Endodermal cell (in vitro differentiated cells): ENCODE data around the gene DCXR. TPM values are rescaled to one million over a fixed set of nuclear protein-coding genes. Genes with fewer than 3 reads are reported as not detected.

Source experiments
- DNase-seq: peaks from one replicate; pipeline ENCODE4 v3.0.0-alpha.2; 2017
- H3K27ac ChIP-seq: 2 replicates; pipeline ENCODE4 v1.5.1; 2013; ENCODE audit warnings: mild to moderate bottlenecking, low read depth, low read length, moderate library complexity
- H3K27me3 ChIP-seq: 2 replicates; pipeline ENCODE4 v1.6.1; 2013; ENCODE audit warnings: mild to moderate bottlenecking, low read length, moderate library complexity; ENCODE audit not compliant: insufficient read depth, control insufficient read depth, poor library complexity, severe bottlenecking
- H3K36me3 ChIP-seq: 2 replicates; pipeline ENCODE4 v1.7.0; 2013; ENCODE audit warnings: mild to moderate bottlenecking, low read length, moderate library complexity; ENCODE audit not compliant: control insufficient read depth, insufficient read depth
- H3K4me1 ChIP-seq: one replicate; pipeline ENCODE4 v1.7.0; 2013; ENCODE audit warnings: low read length; ENCODE audit not compliant: control insufficient read depth, insufficient read depth
- H3K4me3 ChIP-seq: 2 replicates; pipeline ENCODE4 v1.5.1; 2013; ENCODE audit warnings: mild to moderate bottlenecking, low read length, moderate library complexity
- H3K9ac ChIP-seq: 2 replicates; pipeline ENCODE4 v1.6.1; 2013; ENCODE audit warnings: mild to moderate bottlenecking, low read length, moderate library complexity; ENCODE audit not compliant: poor library complexity, severe bottlenecking; ENCODE audit errors: extremely low read depth
- H3K9me3 ChIP-seq: 2 replicates; pipeline ENCODE4 v1.6.1; 2013; ENCODE audit warnings: mild to moderate bottlenecking, low read length, moderate library complexity; ENCODE audit not compliant: control insufficient read depth
- H3K27ac Mint-ChIP-seq: 2 replicates; pipeline ENCODE4 v1.8.0; 2020; ENCODE audit warnings: mixed read lengths
- H3K27me3 Mint-ChIP-seq: 2 replicates; pipeline ENCODE4 v1.8.0; 2021; ENCODE audit warnings: mild to moderate bottlenecking, mixed read lengths; ENCODE audit not compliant: insufficient read depth
- H3K36me3 Mint-ChIP-seq: 2 replicates; pipeline ENCODE4 v1.8.0; 2020; ENCODE audit warnings: low read depth, mixed read lengths
- H3K4me1 Mint-ChIP-seq: 2 replicates; pipeline ENCODE4 v1.8.0; 2020; ENCODE audit warnings: mixed read lengths
- H3K4me3 Mint-ChIP-seq: 2 replicates; pipeline ENCODE4 v1.8.0; 2020; ENCODE audit warnings: mild to moderate bottlenecking, moderate library complexity, mixed read lengths
- H3K9me3 Mint-ChIP-seq: 2 replicates; pipeline ENCODE4 v1.8.0; 2020; ENCODE audit warnings: mild to moderate bottlenecking, mixed read lengths
- CTCF ChIP-seq: fragments of 200-600 bp; sonication (generic); conservative IDR thresholded peaks from 2 replicates; pipeline ENCODE4 v1.5.0; 2021; ENCODE audit warnings: antibody characterized with exemption, mild to moderate bottlenecking
- WGBS, 2 experiments: methylation state at CpG; one replicate each; pipeline versions ENCODE4 v1.1.5 to v1.1.7; 2013; ENCODE audit warnings: missing lambda C conversion rate in 2 of 2, mixed read lengths in 1 of 2; ENCODE audit not compliant: insufficient coverage in 1 of 2, insufficient read length in 1 of 2; 5-methylcytosine and 5-hydroxymethylcytosine counted together
- total RNA-seq, 2 donors: library from RNA; stranded (reverse); fragmentation: NEBNext Ultra II Directional in 1 of 2; extraction: Animal tissue kit (Norgen Biotek cat#: 25700) in 1 of 2; gene quantifications; 2 replicates in 1 of 2; 3 replicates in 1 of 2; pipeline ENCODE4 v1.2.1, GENCODE V29; 2021

Gene DCXR
- total RNA-seq, 2 donors from 2014 or later = 73.8 to 83.6 TPM

GRCh38 chr17:82049521-82049971, 12.0 kb upstream of the DCXR start:
- Mint-ChIP-seq H3K4me3 (no peak overlapping the region), H3K27me3 (no peaks in the 10 kb centered on the region), H3K36me3 (peaks cover 11% of the 10 kb centered on the region), H3K27ac (no peak overlapping the region), H3K9me3 (no peaks in the 10 kb centered on the region), H3K4me1 (peaks cover 4% of the 10 kb centered on the region)
- no peaks in the 10 kb centered on the region for H3K4me1 ChIP-seq
- H3K27me3 ChIP-seq = no peaks in the 10 kb centered on the region
- no peak overlapping the region for H3K9ac ChIP-seq
- peaks cover 37% of the 10 kb centered on the region for H3K36me3 ChIP-seq
- H3K27ac ChIP-seq = no peak overlapping the region
- H3K4me3 ChIP-seq = no peak overlapping the region
- H3K9me3 ChIP-seq = no peaks in the 10 kb centered on the region
- WGBS, 2 experiments = 94 to 95% methylated on average over 9 to 16 of the region's 16 CpGs
- no peak for DNase-seq
- no peak for TF ChIP-seq CTCF

- Mint-ChIP-seq H3K4me1 (peaks cover 4% of the 10 kb centered on the region), H3K27ac (no peak overlapping the region)
- 94% methylated on average over 3 to 6 of the region's 8 CpGs for WGBS, 2 experiments
Observed at GRCh38 chr17:82049106-82049505, 11.6 kb upstream of the DCXR start.

GRCh38 chr17:82048571-82048971, 11.1 kb upstream of the DCXR start:
- no peaks in the 10 kb centered on the region for H3K9me3 Mint-ChIP-seq
- no peaks in the 10 kb centered on the region for H3K9me3 ChIP-seq
- no peaks in the 10 kb centered on the region for H3K4me1 ChIP-seq
- no peak overlapping the region for H3K27ac Mint-ChIP-seq
- no peaks in the 10 kb centered on the region for H3K27me3 Mint-ChIP-seq
- peaks cover 11% of the 10 kb centered on the region for H3K36me3 Mint-ChIP-seq
- WGBS, 2 experiments = 94 to 100% methylated on average over 1 to 20 of the region's 20 CpGs
- peaks cover 4% of the 10 kb centered on the region for H3K4me1 Mint-ChIP-seq
- TF ChIP-seq CTCF = no peak
- H3K27ac ChIP-seq = no peak overlapping the region
- no peak overlapping the region for H3K9ac ChIP-seq
- no peaks in the 10 kb centered on the region for H3K27me3 ChIP-seq
- DNase-seq = no peak
- H3K4me3 ChIP-seq = no peak overlapping the region
- H3K36me3 ChIP-seq = peaks cover 28% of the 10 kb centered on the region
- no peak overlapping the region for H3K4me3 Mint-ChIP-seq

More at GRCh38 chr17:82049106-82049505, 11.6 kb upstream of the DCXR start:
- H3K36me3 ChIP-seq = peaks cover 34% of the 10 kb centered on the region
- H3K9me3 ChIP-seq = no peaks in the 10 kb centered on the region
- no peaks in the 10 kb centered on the region for H3K27me3 Mint-ChIP-seq
- no peak overlapping the region for H3K27ac ChIP-seq
- H3K4me3 ChIP-seq = no peak overlapping the region
- H3K4me1 ChIP-seq = no peaks in the 10 kb centered on the region
- H3K36me3 Mint-ChIP-seq = peaks cover 11% of the 10 kb centered on the region
- no peaks in the 10 kb centered on the region for H3K27me3 ChIP-seq
- no peak for DNase-seq
- no peak overlapping the region for H3K9ac ChIP-seq
- H3K9me3 Mint-ChIP-seq = no peaks in the 10 kb centered on the region
- no peak for TF ChIP-seq CTCF
- H3K4me3 Mint-ChIP-seq = no peak overlapping the region
